GM23338 (cell line): Measurements from ENCODE around the gene SMCR8. TPM values are rescaled to one million over a fixed set of nuclear protein-coding genes. Genes with fewer than 3 reads are reported as not detected.

Source experiments
- ATAC-seq: fragments of 200-7000 bp; cut with Tn5 transposase; 3 replicates; pipeline ENCODE4 v1.9.1; 2020
- DNase-seq: peaks from one replicate; pipeline ENCODE4 v3.0.0-alpha.2; 2015; ENCODE audit warnings: low spot score
- H2AFZ ChIP-seq: fragments of 200-600 bp; sonication (generic); 2 replicates; pipeline ENCODE4 v1.8.0; 2016; ENCODE audit warnings: antibody characterized with exemption, mild to moderate bottlenecking, moderate library complexity
- H3F3A ChIP-seq: fragments of 200-600 bp; sonication (generic); replicated peaks from 2 replicates; pipeline ENCODE4 v1.8.0; 2017; ENCODE audit warnings: antibody characterized with exemption, mixed run types, low read depth
- H3K27ac ChIP-seq: fragments of 200-600 bp; sonication (generic); 2 replicates; pipeline ENCODE4 v1.6.1; 2016; ENCODE audit warnings: low read depth
- H3K27me3 ChIP-seq: fragments of 200-600 bp; sonication (generic); 2 replicates; pipeline ENCODE4 v1.8.0; 2016; ENCODE audit warnings: mild to moderate bottlenecking, mixed run types, moderate library complexity; ENCODE audit not compliant: insufficient read depth
- H3K36me3 ChIP-seq: fragments of 200-600 bp; sonication (generic); 2 replicates; pipeline ENCODE4 v1.8.0; 2016; ENCODE audit warnings: mild to moderate bottlenecking; ENCODE audit not compliant: insufficient read depth
- H3K4me1 ChIP-seq: fragments of 200-600 bp; sonication (generic); 2 replicates; pipeline ENCODE4 v1.8.0; 2016; ENCODE audit warnings: mild to moderate bottlenecking, moderate library complexity; ENCODE audit not compliant: insufficient read depth
- H3K4me2 ChIP-seq: fragments of 200-600 bp; sonication (generic); 2 replicates; pipeline ENCODE4 v1.7.1; 2017; ENCODE audit warnings: mixed run types
- H3K4me3 ChIP-seq: fragments of 200-600 bp; sonication (generic); 2 replicates; pipeline ENCODE4 v1.6.1; 2016; ENCODE audit warnings: mixed run types
- H3K79me2 ChIP-seq: fragments of 200-600 bp; sonication (generic); replicated peaks from 2 replicates; pipeline ENCODE4 v1.8.0; 2017; ENCODE audit warnings: mild to moderate bottlenecking; ENCODE audit not compliant: insufficient read depth
- H3K9me2 ChIP-seq: fragments of 200-600 bp; sonication (generic); 2 replicates; pipeline ENCODE4 v1.8.0; 2017; ENCODE audit not compliant: insufficient read depth
- H4K20me1 ChIP-seq: fragments of 200-600 bp; sonication (generic); replicated peaks from 2 replicates; pipeline ENCODE4 v1.8.0; 2017; ENCODE audit warnings: mild to moderate bottlenecking; ENCODE audit not compliant: insufficient read depth
- H3K27ac Mint-ChIP-seq: 2 replicates; pipeline ENCODE4 v1.8.0; 2020; ENCODE audit warnings: inconsistent platforms, mild to moderate bottlenecking, moderate library complexity, mixed read lengths
- H3K27me3 Mint-ChIP-seq: 3 replicates; pipeline ENCODE4 v1.8.0; 2022; ENCODE audit warnings: low read depth, mild to moderate bottlenecking, moderate library complexity, mixed read lengths, inconsistent platforms; ENCODE audit not compliant: insufficient read depth, poor library complexity
- H3K36me3 Mint-ChIP-seq: 3 replicates; pipeline ENCODE4 v1.8.0; 2021; ENCODE audit warnings: low read depth, mild to moderate bottlenecking, inconsistent platforms, moderate library complexity, mixed read lengths
- H3K4me1 Mint-ChIP-seq: 3 replicates; pipeline ENCODE4 v1.8.0; 2020; ENCODE audit warnings: mild to moderate bottlenecking, inconsistent platforms, mixed read lengths
- H3K4me3 Mint-ChIP-seq: 3 replicates; pipeline ENCODE4 v1.8.0; 2021; ENCODE audit warnings: moderate library complexity, mild to moderate bottlenecking, inconsistent platforms, mixed read lengths
- H3K9me3 Mint-ChIP-seq: 3 replicates; pipeline ENCODE4 v1.8.0; 2020; ENCODE audit warnings: moderate library complexity, mild to moderate bottlenecking, inconsistent platforms, mixed read lengths
- CREB1 ChIP-seq: fragments of 250-450 bp; sonication (Bioruptor Pico); IDR thresholded peaks from 2 replicates; pipeline ENCODE4 v1.5.0; 2020; ENCODE audit warnings: low read depth, mild to moderate bottlenecking, moderate library complexity
- CTCF ChIP-seq, 2 experiments: fragments of 200-600 bp in 1 of 2; sonication (generic) in 1 of 2; conservative IDR thresholded peaks; 2 replicates each; pipeline versions ENCODE4 v1.5.1 to v1.6.1; 2016 to 2017; ENCODE audit warnings: antibody characterized with exemption in 2 of 2, low read depth in 2 of 2, mild to moderate bottlenecking in 2 of 2, moderate library complexity in 1 of 2
- EZH2 ChIP-seq: fragments of 200-600 bp; sonication (generic); IDR thresholded peaks from one replicate; pipeline ENCODE4 v1.8.0; 2017; ENCODE audit warnings: antibody characterized with exemption, mild to moderate bottlenecking, low read depth; ENCODE audit not compliant: unreplicated experiment
- EZH2phosphoT487 ChIP-seq: fragments of 200-600 bp; sonication (generic); IDR thresholded peaks from one replicate; pipeline ENCODE4 v1.8.1; 2018; ENCODE audit warnings: antibody characterized with exemption; ENCODE audit not compliant: unreplicated experiment
- JUNB ChIP-seq: IDR thresholded peaks from one replicate; pipeline ENCODE4 v1.6.1; 2016; ENCODE audit warnings: antibody characterized with exemption; ENCODE audit not compliant: unreplicated experiment
- NANOG ChIP-seq: IDR thresholded peaks from 2 replicates; pipeline ENCODE4 v1.6.1; 2016; ENCODE audit warnings: antibody characterized with exemption, borderline replicate concordance
- POLR2AphosphoS5 ChIP-seq: IDR thresholded peaks from 2 replicates; pipeline ENCODE4 v1.6.1; 2016; ENCODE audit warnings: antibody characterized with exemption, low read depth
- STAT1 ChIP-seq: IDR thresholded peaks from one replicate; pipeline ENCODE4 v1.6.1; 2016; ENCODE audit warnings: antibody characterized with exemption; ENCODE audit not compliant: unreplicated experiment
- ZNF114 ChIP-seq: fragments of 250-450 bp; sonication (Bioruptor Pico); IDR thresholded peaks from 2 replicates; pipeline ENCODE4 v1.5.0; 2020; ENCODE audit warnings: mild to moderate bottlenecking, moderate library complexity
- ZNF331 ChIP-seq: fragments of 250-450 bp; sonication (Bioruptor Pico); IDR thresholded peaks from 2 replicates; pipeline ENCODE4 v1.5.0; 2020; ENCODE audit warnings: low read depth, mild to moderate bottlenecking, moderate library complexity
- ZNF462 ChIP-seq: fragments of 250-450 bp; sonication (Bioruptor Pico); IDR thresholded peaks from 2 replicates; pipeline ENCODE4 v1.5.0; 2020; ENCODE audit warnings: mild to moderate bottlenecking, moderate library complexity
- polyA plus RNA-seq: library from polyadenylated mRNA; unstranded; fragments of >200 nt; fragmentation: Nextera tagmentation; extraction: Ambion mirVana; gene quantifications from 2 replicates; pipeline ENCODE4 v1.2.1, GENCODE V29; 2016
- total RNA-seq: library from RNA; depleted of rRNA; stranded (reverse); fragments of >200 nt; shearing (Covaris generic); gene quantifications from 2 replicates; pipeline ENCODE4 v1.2.3, GENCODE V29; 2014
- TF ChIP-seq, protein P1 (sequence below): IDR thresholded peaks from 2 replicates; pipeline ENCODE4 v1.6.1; 2016; ENCODE audit warnings: antibody characterized with exemption
- TF ChIP-seq, protein P2 (sequence below): IDR thresholded peaks from one replicate; pipeline ENCODE4 v1.6.1; 2018; ENCODE audit warnings: antibody characterized with exemption; ENCODE audit not compliant: unreplicated experiment

Gene SMCR8
- total and polyA plus RNA-seq, 2 experiments from 2014 or later, result 1.5 to 20.1 TPM

DNA sequence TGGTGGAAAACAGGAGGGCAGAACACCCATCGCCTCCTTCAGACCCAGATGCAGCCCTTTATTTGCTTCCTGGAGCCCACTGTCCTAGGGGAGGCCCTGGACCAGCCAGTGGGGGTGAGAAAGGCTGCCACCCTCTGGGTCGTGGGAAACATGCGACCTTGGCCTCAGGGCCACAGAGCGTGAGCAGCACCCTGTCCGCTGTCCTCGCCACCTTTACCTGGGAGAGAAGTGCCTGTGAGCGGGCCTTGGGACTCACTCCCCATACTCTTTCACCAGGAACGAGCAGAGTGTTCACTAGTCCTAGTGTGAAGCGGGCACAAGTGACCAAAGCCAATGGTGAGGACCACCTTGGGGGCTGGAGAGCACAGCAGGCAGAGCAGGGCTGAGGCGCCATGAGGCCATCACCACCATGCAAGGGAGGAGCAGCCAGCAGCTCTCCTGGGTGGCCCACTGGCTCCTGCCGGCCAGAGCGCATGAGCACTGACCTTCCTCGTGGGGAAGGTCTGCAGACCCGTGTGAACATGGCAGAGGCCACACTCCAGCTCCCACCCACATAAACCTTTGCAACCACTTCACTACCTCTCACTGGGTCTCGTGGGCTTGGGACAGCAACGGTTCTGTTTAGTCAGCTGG, 8.5 kb downstream of the SMCR8 start:
- Histone ChIP-seq H3K27me3 (no peaks in the 10 kb centered on the region), H3K9me2 (no peaks in the 10 kb centered on the region), H3K4me3 (no peak overlapping the region), H3K27ac (no peak overlapping the region), H3K36me3 (no peaks in the 10 kb centered on the region; the same call in 1 of the 2 replicates), H3K79me2 (peaks cover 18% of the 10 kb centered on the region), H3K4me1 (no peaks in the 10 kb centered on the region), H3F3A (peaks cover 6% of the 10 kb centered on the region; the same call in 1 of the 2 replicates), H3K4me2 (no peak overlapping the region), H2AFZ (no peak overlapping the region), H4K20me1 (peaks cover 6% of the 10 kb centered on the region)
- H3K4me1 Mint-ChIP-seq, result peaks cover 5% of the 10 kb centered on the region; the same call in 2 of the 3 replicates
- H3K36me3 Mint-ChIP-seq, result peaks cover 43% of the 10 kb centered on the region
- H3K4me3 Mint-ChIP-seq, result no peak overlapping the region; the same call in 2 of the 3 replicates
- no peak for DNase-seq
- H3K9me3 Mint-ChIP-seq, result no peaks in the 10 kb centered on the region; the same call in 2 of the 3 replicates
- TF ChIP-seq CTCF (conservative IDR thresholded peaks at IDR 0.05; ENCODE audit: low read depth in 2 of 2), result no peak
- no peak for TF ChIP-seq NANOG
- no peak for TF ChIP-seq ZNF462 (CRISPR knock-in tag)
- no peak for TF ChIP-seq CREB1 (CRISPR knock-in tag)
- TF ChIP-seq ZNF114, result no peak
- TF ChIP-seq ZNF331 (CRISPR knock-in tag), result no peak
- TF ChIP-seq, protein P1, sequence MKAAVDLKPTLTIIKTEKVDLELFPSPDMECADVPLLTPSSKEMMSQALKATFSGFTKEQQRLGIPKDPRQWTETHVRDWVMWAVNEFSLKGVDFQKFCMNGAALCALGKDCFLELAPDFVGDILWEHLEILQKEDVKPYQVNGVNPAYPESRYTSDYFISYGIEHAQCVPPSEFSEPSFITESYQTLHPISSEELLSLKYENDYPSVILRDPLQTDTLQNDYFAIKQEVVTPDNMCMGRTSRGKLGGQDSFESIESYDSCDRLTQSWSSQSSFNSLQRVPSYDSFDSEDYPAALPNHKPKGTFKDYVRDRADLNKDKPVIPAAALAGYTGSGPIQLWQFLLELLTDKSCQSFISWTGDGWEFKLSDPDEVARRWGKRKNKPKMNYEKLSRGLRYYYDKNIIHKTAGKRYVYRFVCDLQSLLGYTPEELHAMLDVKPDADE, result no peak
- no peak for TF ChIP-seq JUNB
- no peak for TF ChIP-seq EZH2
- TF ChIP-seq STAT1, result no peak
- TF ChIP-seq POLR2AphosphoS5, result no peak
- TF ChIP-seq, protein P2, sequence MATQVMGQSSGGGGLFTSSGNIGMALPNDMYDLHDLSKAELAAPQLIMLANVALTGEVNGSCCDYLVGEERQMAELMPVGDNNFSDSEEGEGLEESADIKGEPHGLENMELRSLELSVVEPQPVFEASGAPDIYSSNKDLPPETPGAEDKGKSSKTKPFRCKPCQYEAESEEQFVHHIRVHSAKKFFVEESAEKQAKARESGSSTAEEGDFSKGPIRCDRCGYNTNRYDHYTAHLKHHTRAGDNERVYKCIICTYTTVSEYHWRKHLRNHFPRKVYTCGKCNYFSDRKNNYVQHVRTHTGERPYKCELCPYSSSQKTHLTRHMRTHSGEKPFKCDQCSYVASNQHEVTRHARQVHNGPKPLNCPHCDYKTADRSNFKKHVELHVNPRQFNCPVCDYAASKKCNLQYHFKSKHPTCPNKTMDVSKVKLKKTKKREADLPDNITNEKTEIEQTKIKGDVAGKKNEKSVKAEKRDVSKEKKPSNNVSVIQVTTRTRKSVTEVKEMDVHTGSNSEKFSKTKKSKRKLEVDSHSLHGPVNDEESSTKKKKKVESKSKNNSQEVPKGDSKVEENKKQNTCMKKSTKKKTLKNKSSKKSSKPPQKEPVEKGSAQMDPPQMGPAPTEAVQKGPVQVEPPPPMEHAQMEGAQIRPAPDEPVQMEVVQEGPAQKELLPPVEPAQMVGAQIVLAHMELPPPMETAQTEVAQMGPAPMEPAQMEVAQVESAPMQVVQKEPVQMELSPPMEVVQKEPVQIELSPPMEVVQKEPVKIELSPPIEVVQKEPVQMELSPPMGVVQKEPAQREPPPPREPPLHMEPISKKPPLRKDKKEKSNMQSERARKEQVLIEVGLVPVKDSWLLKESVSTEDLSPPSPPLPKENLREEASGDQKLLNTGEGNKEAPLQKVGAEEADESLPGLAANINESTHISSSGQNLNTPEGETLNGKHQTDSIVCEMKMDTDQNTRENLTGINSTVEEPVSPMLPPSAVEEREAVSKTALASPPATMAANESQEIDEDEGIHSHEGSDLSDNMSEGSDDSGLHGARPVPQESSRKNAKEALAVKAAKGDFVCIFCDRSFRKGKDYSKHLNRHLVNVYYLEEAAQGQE, result no peak
- no peak for TF ChIP-seq EZH2phosphoT487
- H3K27ac Mint-ChIP-seq, result no peak overlapping the region
- peaks cover 13% of the 10 kb centered on the region for H3K27me3 Mint-ChIP-seq
- ATAC-seq, result no peak
